Peyer's patch (tissue), 4 donors: ENCODE data around the gene B3GNT8.

ENCODE experiments used
- POLR2A ChIP-seq, 2 donors: fragments of 450-650 bp; IDR thresholded peaks; one replicate each; pipeline ENCODE4 v1.5.1; 2017; ENCODE audit warnings: antibody characterized with exemption in 2 of 2, mild to moderate bottlenecking in 2 of 2, moderate library complexity in 2 of 2
- TF ChIP-seq, protein P1 (sequence below), 6 experiments: fragments of 450-650 bp in 4 of 6; fragments of 200-600 bp in 2 of 6; sonication (generic) in 1 of 6; IDR thresholded peaks; one replicate each; pipeline ENCODE4 v1.5.1; 2017 to 2019; ENCODE audit warnings: antibody characterized with exemption in 6 of 6, mild to moderate bottlenecking in 3 of 6, moderate library complexity in 1 of 6

GRCh38 chr19:41462497-41462896, 35.3 kb upstream of the B3GNT8 start:
- TF ChIP-seq, protein P1, sequence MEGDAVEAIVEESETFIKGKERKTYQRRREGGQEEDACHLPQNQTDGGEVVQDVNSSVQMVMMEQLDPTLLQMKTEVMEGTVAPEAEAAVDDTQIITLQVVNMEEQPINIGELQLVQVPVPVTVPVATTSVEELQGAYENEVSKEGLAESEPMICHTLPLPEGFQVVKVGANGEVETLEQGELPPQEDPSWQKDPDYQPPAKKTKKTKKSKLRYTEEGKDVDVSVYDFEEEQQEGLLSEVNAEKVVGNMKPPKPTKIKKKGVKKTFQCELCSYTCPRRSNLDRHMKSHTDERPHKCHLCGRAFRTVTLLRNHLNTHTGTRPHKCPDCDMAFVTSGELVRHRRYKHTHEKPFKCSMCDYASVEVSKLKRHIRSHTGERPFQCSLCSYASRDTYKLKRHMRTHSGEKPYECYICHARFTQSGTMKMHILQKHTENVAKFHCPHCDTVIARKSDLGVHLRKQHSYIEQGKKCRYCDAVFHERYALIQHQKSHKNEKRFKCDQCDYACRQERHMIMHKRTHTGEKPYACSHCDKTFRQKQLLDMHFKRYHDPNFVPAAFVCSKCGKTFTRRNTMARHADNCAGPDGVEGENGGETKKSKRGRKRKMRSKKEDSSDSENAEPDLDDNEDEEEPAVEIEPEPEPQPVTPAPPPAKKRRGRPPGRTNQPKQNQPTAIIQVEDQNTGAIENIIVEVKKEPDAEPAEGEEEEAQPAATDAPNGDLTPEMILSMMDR (IDR thresholded peaks at IDR 0.05), result no peak
- no peak for TF ChIP-seq POLR2A (IDR thresholded peaks at IDR 0.05)
